ENCODE measurements around the gene MRPL12. TPM values are rescaled to one million over a fixed set of nuclear protein-coding genes. Genes with fewer than 3 reads are reported as not detected.

Gene MRPL12
- total and polyA plus RNA-seq, 4 donors: 9.1 to 121 (median 59.3) TPM

- H3K36me3 ChIP-seq (ENCODE audit: control insufficient read depth in 4 of 4, insufficient read depth in 3 of 4, low read depth in 1 of 4, low read length in 3 of 4): peaks cover 0 to 7% (median 4%) of the 10 kb centered on the region in 4 donors
- TF ChIP-seq FOXA2 (IDR thresholded peaks at IDR 0.05): peak; percentile 8
- TF ChIP-seq ZBTB33 (IDR thresholded peaks at IDR 0.05): no peak
- TF ChIP-seq EGR1 (IDR thresholded peaks at IDR 0.05; ENCODE audit: low read depth in 2 of 2): no peak
- no peak for TF ChIP-seq NR2F2 (IDR thresholded peaks at IDR 0.05)
- peak; percentile 75 to 82 for TF ChIP-seq HNF4A (conservative IDR thresholded peaks at IDR 0.05)
- peak; percentile 88 for TF ChIP-seq MAX (IDR thresholded peaks at IDR 0.05)
- TF ChIP-seq GABPA (IDR thresholded peaks at IDR 0.05 in 1 of 2, conservative IDR thresholded peaks at IDR 0.05 in 1 of 2): peak in 1 of 2 donors; percentile 36
- TF ChIP-seq TAF1 (conservative IDR thresholded peaks at IDR 0.05): no peak
- TF ChIP-seq REST (IDR thresholded peaks at IDR 0.05): peak; percentile 74
- TF ChIP-seq FOXA1 (IDR thresholded peaks at IDR 0.05): no peak
- TF ChIP-seq JUND (IDR thresholded peaks at IDR 0.05): no peak
- peak; percentile 66 for TF ChIP-seq SP1 (IDR thresholded peaks at IDR 0.05)
- no peak for TF ChIP-seq CTCF (IDR thresholded peaks at IDR 0.05; ENCODE audit: low read depth, low read length, missing input control)
- TF ChIP-seq RXRA (IDR thresholded peaks at IDR 0.05): peak; percentile 50 to 76
- no peak for TF ChIP-seq ATF3 (IDR thresholded peaks at IDR 0.05)
- TF ChIP-seq YY1 (IDR thresholded peaks at IDR 0.05): peak; percentile 92
- TF ChIP-seq HNF4G (IDR thresholded peaks at IDR 0.05): no peak
- TF ChIP-seq RAD21 (IDR thresholded peaks at IDR 0.05): peak in 1 of 2 donors; percentile 25
- peak overlapping the region; percentile 77 to 84 for H3K9ac ChIP-seq (ENCODE audit: low read depth in 1 of 2, low read length in 2 of 2)
- DNase-seq (ENCODE audit: low spot score): peak; percentile 62
- H3K4me1 ChIP-seq (ENCODE audit: control insufficient read depth in 4 of 4, insufficient read depth in 4 of 4, low read length in 3 of 4): peaks cover 18 to 52% (median 39%) of the 10 kb centered on the region in 4 donors
- no peaks in the 10 kb centered on the region for H3K9me3 ChIP-seq (ENCODE audit: control insufficient read depth in 4 of 4, low read length in 3 of 4)
- WGBS: 32% methylated on average over 36 of the region's 36 CpGs
- H3K27ac ChIP-seq (ENCODE audit: low read depth in 1 of 2, low read length in 2 of 2): peak overlapping the region; percentile 72 to 79
- peak overlapping the region; percentile 73 to 85 (median 74) for H3K4me3 ChIP-seq (ENCODE audit: low read depth in 1 of 3, low read length in 3 of 3)
- H3K27me3 ChIP-seq (ENCODE audit: control insufficient read depth in 4 of 4, insufficient read depth in 4 of 4, low read length in 3 of 4): no peaks in the 10 kb centered on the region
These were observed 10.6 kb downstream of the MRPL12 start for GRCh38 chr17:81713556-81714411.

Measured in liver (tissue), 9 donors.